Thoracic aorta (tissue), 2 donors: ENCODE measurements around the gene HOXA10. TPM values are rescaled to one million over a fixed set of nuclear protein-coding genes. Genes with fewer than 3 reads are reported as not detected.

Source experiments
- ATAC-seq: fragments of 150-250 bp; one replicate; pipeline ENCODE4 v1.8.0; 2017; ENCODE audit warnings: low read depth; ENCODE audit not compliant: insufficient number of reproducible peaks, low FRiP score
- DNase-seq: peaks from one replicate; pipeline ENCODE4 v3.0.0-alpha.2; 2020; ENCODE audit warnings: low spot score
- H3K27ac ChIP-seq, 2 donors: fragments of 200-600 bp; sonication (generic); 1 replicate in 1 of 2; 2 replicates in 1 of 2; pipeline ENCODE4 v1.5.1; 2016; ENCODE audit warnings: mild to moderate bottlenecking in 2 of 2, moderate library complexity in 2 of 2
- H3K27me3 ChIP-seq: fragments of 200-600 bp; sonication (generic); replicated peaks from 2 replicates; pipeline ENCODE4 v1.6.0; 2016; ENCODE audit warnings: mild to moderate bottlenecking; ENCODE audit not compliant: insufficient read depth
- H3K36me3 ChIP-seq: fragments of 200-600 bp; sonication (generic); one replicate; pipeline ENCODE4 v1.5.1; 2016
- H3K4me1 ChIP-seq, 2 donors: fragments of 200-600 bp; sonication (generic); 1 replicate in 1 of 2; 2 replicates in 1 of 2; pipeline versions ENCODE4 v1.5.1 to v1.6.0; 2016; ENCODE audit warnings: low read depth in 2 of 2, mild to moderate bottlenecking in 1 of 2; ENCODE audit not compliant: control insufficient read depth in 1 of 2
- H3K4me3 ChIP-seq: fragments of 200-600 bp; sonication (generic); 2 replicates; pipeline ENCODE4 v1.5.1; 2016; ENCODE audit warnings: mild to moderate bottlenecking
- H3K9me3 ChIP-seq: fragments of 200-600 bp; sonication (generic); 2 replicates; pipeline ENCODE4 v1.5.1; 2016
- total RNA-seq, 2 donors: library from RNA; depleted of rRNA; stranded (reverse); fragments of >200 nt; gene quantifications; one replicate each; pipeline versions ENCODE4 v1.1.0 to v1.2.3, GENCODE V29; 2016
- TF ChIP-seq, protein P1 (sequence below): fragments of 200-600 bp; sonication (generic); IDR thresholded peaks from one replicate; pipeline ENCODE4 v1.5.1; 2019; ENCODE audit warnings: antibody characterized with exemption

HOXA10 gene
- total RNA-seq, 2 donors from 2014 or later, result 0.81 TPM; not detected in 1

DNA sequence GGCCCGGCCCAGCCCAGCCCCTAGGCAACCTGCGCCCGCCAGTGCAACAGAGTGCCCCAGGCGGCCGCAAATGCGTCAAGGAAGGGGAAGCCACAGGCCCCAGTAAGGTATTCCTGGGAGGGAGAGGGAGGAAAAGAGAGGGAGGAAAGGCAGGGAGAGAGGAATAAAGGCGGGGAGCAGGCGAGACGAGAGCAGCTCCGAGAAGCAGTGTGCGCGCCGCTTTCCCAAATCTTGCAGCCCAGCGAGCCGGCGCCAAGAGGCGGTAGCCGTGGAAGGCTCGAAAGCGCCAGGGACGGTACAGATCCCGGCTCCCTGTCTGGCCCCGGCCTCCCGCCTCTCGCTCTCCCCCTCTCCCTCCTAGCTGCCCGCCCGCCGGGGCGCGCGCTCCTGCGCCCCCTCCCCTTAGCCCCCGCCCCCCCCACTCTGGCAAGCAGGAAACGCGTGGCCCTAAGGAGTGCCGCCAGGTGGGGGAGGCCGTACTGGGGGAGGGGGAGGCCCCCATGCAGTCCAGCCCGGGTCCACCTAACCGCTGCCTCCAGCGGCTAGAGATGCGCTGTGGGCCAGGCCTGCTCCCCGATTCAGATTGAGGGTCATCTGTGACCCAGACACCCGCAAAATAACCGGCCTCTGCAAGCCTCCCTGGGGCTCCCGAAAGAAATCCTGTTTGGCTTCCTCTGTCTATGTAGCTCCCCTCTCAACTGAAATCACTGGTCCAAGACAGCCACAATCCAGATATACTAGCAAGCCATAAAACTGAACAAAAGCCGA is 4.3 kb downstream of the HOXA10 start:
- H3K4me1 ChIP-seq, result peaks cover 22 to 37% of the 10 kb centered on the region in 2 donors
- peak overlapping the region; percentile 13 for H3K4me3 ChIP-seq
- H3K27me3 ChIP-seq, result peaks cover 24% of the 10 kb centered on the region
- no peaks in the 10 kb centered on the region for H3K9me3 ChIP-seq
- ATAC-seq (no peak), DNase-seq (no peak)
- no peak overlapping the region for H3K27ac ChIP-seq
- TF ChIP-seq, protein P1, sequence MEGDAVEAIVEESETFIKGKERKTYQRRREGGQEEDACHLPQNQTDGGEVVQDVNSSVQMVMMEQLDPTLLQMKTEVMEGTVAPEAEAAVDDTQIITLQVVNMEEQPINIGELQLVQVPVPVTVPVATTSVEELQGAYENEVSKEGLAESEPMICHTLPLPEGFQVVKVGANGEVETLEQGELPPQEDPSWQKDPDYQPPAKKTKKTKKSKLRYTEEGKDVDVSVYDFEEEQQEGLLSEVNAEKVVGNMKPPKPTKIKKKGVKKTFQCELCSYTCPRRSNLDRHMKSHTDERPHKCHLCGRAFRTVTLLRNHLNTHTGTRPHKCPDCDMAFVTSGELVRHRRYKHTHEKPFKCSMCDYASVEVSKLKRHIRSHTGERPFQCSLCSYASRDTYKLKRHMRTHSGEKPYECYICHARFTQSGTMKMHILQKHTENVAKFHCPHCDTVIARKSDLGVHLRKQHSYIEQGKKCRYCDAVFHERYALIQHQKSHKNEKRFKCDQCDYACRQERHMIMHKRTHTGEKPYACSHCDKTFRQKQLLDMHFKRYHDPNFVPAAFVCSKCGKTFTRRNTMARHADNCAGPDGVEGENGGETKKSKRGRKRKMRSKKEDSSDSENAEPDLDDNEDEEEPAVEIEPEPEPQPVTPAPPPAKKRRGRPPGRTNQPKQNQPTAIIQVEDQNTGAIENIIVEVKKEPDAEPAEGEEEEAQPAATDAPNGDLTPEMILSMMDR, result no peak
- H3K36me3 ChIP-seq, result no peaks in the 10 kb centered on the region

DNA sequence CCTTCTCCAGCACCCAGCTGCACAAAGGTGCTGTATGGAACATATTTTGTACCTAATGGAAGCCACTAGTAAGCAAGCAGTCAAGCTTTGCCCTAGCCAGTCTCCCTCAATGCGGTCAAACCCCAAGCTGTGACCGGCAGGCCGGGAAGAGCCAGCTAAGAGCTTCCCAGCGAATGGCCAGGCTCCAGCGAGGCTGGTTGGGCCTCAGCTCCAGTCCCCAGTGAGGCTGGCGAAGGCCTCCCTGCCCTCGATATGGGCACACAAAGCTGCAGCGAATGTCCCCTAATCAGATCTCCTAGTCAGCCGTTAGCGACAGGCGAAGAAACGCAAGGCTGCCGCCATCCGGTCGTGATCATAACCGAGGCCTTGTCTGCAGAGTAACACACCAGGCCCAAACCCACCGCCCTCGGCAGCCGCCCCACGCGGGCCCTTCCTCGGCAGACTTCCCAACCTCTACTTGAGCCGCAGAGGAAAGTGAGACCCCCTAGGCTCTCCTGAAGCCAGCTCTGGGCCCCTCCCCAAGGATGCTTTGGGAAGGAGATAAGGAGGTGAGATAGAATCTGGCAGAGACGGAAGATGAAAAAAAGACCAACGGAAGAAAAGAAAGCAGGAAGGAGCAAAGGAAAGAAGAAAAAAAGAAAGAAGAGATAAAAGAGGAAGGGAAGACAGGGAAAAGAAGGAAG is 5.7 kb downstream of the HOXA10 start:
- H3K27me3 ChIP-seq, result peaks cover 14% of the 10 kb centered on the region

DNA sequence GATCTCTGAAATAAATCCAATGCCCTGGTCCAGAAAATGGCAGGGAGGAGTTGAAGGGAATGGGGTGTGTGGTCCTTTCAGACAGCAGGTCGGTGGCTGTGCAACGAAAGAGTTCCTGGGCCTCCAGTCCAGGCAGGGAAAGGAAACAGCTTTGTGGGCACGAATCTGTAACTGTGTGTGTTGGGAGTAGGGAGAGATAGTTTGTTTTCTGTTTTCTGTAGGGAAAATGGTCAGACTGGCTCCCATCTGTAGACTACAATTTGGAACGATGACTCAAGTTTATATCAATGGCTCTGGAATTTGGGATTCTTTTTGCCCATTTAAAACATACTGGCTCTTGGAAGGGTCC is 6.2 kb downstream of the HOXA10 start:
- Histone ChIP-seq H3K9me3 (no peaks in the 10 kb centered on the region), H3K27ac (no peak overlapping the region), H3K27me3 (peaks cover 9% of the 10 kb centered on the region), H3K4me1 (peaks cover 7 to 24% of the 10 kb centered on the region in 2 donors), H3K4me3 (no peak overlapping the region), H3K36me3 (no peaks in the 10 kb centered on the region)
- TF ChIP-seq, protein P1, result no peak
- no peak for ATAC-seq
- no peak for DNase-seq

More for the DNA sequence above, 5.7 kb downstream of the HOXA10 start:
- no peak for ATAC-seq
- Histone ChIP-seq H3K4me3 (no peak overlapping the region), H3K36me3 (no peaks in the 10 kb centered on the region), H3K4me1 (peaks cover 12 to 29% of the 10 kb centered on the region in 2 donors), H3K27ac (no peak overlapping the region), H3K9me3 (no peaks in the 10 kb centered on the region)
- TF ChIP-seq, protein P1, result no peak
- DNase-seq, result no peak

DNA sequence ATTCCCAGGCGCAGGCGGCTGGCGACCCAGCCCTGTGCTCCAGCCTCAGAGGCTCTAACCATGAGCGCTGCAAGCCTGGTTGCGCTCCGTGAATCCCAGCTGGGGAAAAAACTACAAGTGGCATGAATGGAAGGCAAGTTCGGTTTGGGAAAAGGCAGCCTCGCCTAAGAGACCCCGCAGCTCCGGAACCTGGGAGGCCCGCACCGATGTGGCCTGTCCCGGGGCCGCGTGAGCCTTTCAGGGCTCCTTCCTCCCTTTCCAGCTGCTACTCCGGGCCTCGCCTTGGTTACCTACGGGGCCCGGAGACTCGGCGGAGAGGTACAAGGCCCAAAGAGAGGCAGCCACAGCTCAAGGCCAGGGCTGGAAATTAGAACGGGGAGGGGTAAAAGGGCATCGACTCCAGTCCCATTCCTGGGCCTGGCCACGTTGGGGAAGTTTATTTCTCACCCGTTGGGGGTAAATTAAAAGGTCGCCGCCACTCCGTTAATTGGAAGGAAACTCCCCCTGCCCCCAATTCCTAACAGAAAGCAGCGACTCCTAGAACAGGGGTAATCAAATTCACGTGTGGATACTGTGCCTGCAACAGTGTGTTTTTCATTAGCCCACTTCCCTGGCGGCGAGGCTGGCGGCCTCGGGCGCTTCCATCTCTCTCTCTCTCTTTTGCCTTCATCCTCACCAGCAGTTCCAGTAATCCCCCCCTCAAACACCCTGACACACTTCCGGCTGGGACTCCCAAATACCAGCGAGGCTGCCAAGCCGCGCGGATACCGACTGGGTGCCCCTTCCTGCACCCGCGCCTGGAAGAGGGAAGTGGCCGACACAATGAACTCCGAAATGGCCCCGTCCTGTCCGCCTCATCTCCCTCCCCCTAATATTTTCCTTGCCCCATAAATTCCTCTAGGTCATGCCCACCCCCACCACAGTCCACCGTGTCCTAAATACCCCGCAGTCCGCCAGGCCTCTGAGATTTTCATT is 7.3 kb downstream of the HOXA10 start:
- no peak for ATAC-seq
- Histone ChIP-seq H3K9me3 (no peaks in the 10 kb centered on the region), H3K27ac (peak overlapping the region in 1 of 2 donors; percentile 11), H3K4me3 (peak overlapping the region; percentile 62), H3K27me3 (peaks cover 9% of the 10 kb centered on the region), H3K36me3 (no peaks in the 10 kb centered on the region), H3K4me1 (peaks cover 7 to 17% of the 10 kb centered on the region in 2 donors)
- TF ChIP-seq, protein P1, result no peak
- no peak for DNase-seq
